Liver (tissue), 9 donors: ENCODE results near the gene RIMBP2. TPM values are rescaled to one million over a fixed set of nuclear protein-coding genes. Genes with fewer than 3 reads are reported as not detected.

ENCODE experiments used
- DNase-seq: peaks from one replicate; pipeline ENCODE4 v3.0.0-alpha.2; 2017; ENCODE audit warnings: low spot score
- H3K27ac ChIP-seq, 2 donors: one replicate each; pipeline ENCODE4 v1.7.0; 2013; ENCODE audit warnings: inconsistent platforms in 2 of 2, low read length in 2 of 2, control low read depth in 1 of 2, low read depth in 1 of 2, mild to moderate bottlenecking in 1 of 2
- H3K27me3 ChIP-seq, 4 donors: one replicate each; pipeline versions ENCODE4 v1.6.1 to v1.7.0; 2013; ENCODE audit warnings: low read length in 3 of 4, inconsistent platforms in 1 of 4, mild to moderate bottlenecking in 1 of 4, moderate library complexity in 1 of 4; ENCODE audit not compliant: control insufficient read depth in 4 of 4, insufficient read depth in 4 of 4
- H3K36me3 ChIP-seq, 4 donors: one replicate each; pipeline versions ENCODE4 v1.6.1 to v1.7.0; 2013; ENCODE audit warnings: low read length in 3 of 4, mild to moderate bottlenecking in 3 of 4, low read depth in 1 of 4, moderate library complexity in 1 of 4; ENCODE audit not compliant: control insufficient read depth in 4 of 4, insufficient read depth in 3 of 4
- H3K4me1 ChIP-seq, 4 donors: one replicate each; pipeline versions ENCODE4 v1.6.1 to v1.7.0; 2013; ENCODE audit warnings: low read length in 3 of 4, mild to moderate bottlenecking in 3 of 4, moderate library complexity in 1 of 4; ENCODE audit not compliant: control insufficient read depth in 4 of 4, insufficient read depth in 4 of 4
- H3K4me3 ChIP-seq, 3 donors: one replicate each; pipeline versions ENCODE4 v1.6.1 to v1.7.0; 2013; ENCODE audit warnings: low read length in 3 of 3, control low read depth in 1 of 3, low read depth in 1 of 3, mild to moderate bottlenecking in 1 of 3
- H3K9ac ChIP-seq, 2 donors: one replicate each; pipeline ENCODE4 v1.7.0; 2013; ENCODE audit warnings: low read length in 2 of 2, mild to moderate bottlenecking in 2 of 2, moderate library complexity in 2 of 2, control low read depth in 1 of 2, low read depth in 1 of 2
- H3K9me3 ChIP-seq, 4 donors: one replicate each; pipeline versions ENCODE4 v1.6.1 to v1.7.0; 2013; ENCODE audit warnings: low read length in 3 of 4; ENCODE audit not compliant: control insufficient read depth in 4 of 4
- EGR1 ChIP-seq, 2 donors: IDR thresholded peaks; 2 replicates each; pipeline ENCODE4 v1.6.1; 2016 to 2018; ENCODE audit warnings: antibody characterized with exemption in 2 of 2, low read depth in 2 of 2
- FOXA2 ChIP-seq: IDR thresholded peaks from 2 replicates; pipeline ENCODE4 v1.6.1; 2016; ENCODE audit warnings: antibody characterized with exemption
- GABPA ChIP-seq, 2 donors: IDR thresholded peaks in 1 of 2; conservative IDR thresholded peaks in 1 of 2; 2 replicates each; pipeline ENCODE4 v1.6.1; 2016; ENCODE audit warnings: antibody characterized with exemption in 2 of 2, mild to moderate bottlenecking in 1 of 2, moderate library complexity in 1 of 2
- HNF4A ChIP-seq, 2 donors: conservative IDR thresholded peaks; 2 replicates each; pipeline ENCODE4 v1.6.1; 2016; ENCODE audit warnings: antibody characterized with exemption in 2 of 2, mild to moderate bottlenecking in 2 of 2
- HNF4G ChIP-seq: IDR thresholded peaks from 2 replicates; pipeline ENCODE4 v1.6.1; 2016; ENCODE audit warnings: antibody characterized with exemption
- JUND ChIP-seq, 2 donors: IDR thresholded peaks; 2 replicates each; pipeline ENCODE4 v1.6.1; 2016; ENCODE audit warnings: antibody characterized with exemption in 2 of 2
- NR2F2 ChIP-seq: IDR thresholded peaks from 2 replicates; pipeline ENCODE4 v1.6.1; 2016; ENCODE audit warnings: antibody characterized with exemption
- RAD21 ChIP-seq, 2 donors: IDR thresholded peaks; 2 replicates each; pipeline ENCODE4 v1.6.1; 2016; ENCODE audit warnings: antibody characterized with exemption in 2 of 2, mild to moderate bottlenecking in 2 of 2
- RXRA ChIP-seq, 2 donors: IDR thresholded peaks; 2 replicates each; pipeline ENCODE4 v1.6.1; 2017 to 2018; ENCODE audit warnings: antibody characterized with exemption in 2 of 2, mild to moderate bottlenecking in 1 of 2
- SP1 ChIP-seq: IDR thresholded peaks from 2 replicates; pipeline ENCODE4 v1.6.1; 2018; ENCODE audit warnings: antibody characterized with exemption, mild to moderate bottlenecking
- WGBS: extraction: QIAGEN DNeasy Blood & Tissue Kit; methylation state at CpG from one replicate; pipeline ENCODE4 v1.1.7; 2013; 5-methylcytosine and 5-hydroxymethylcytosine counted together
- polyA plus RNA-seq, 2 donors: library from polyadenylated mRNA; stranded (reverse) in 1 of 2; unstranded in 1 of 2; fragments of 200-250 nt in 1 of 2; fragments of >200 nt in 1 of 2; fragmentation: Nextera tagmentation in 1 of 2; extraction: Ambion mirVana in 1 of 2; gene quantifications; one replicate each; pipeline versions ENCODE4 v1.2.1 to v1.2.3, GENCODE V29; 2013 to 2015
- total RNA-seq, 2 donors: library from RNA; depleted of rRNA; stranded (reverse); fragments of >200 nt; gene quantifications; one replicate each; pipeline ENCODE4 v1.2.3, GENCODE V29; 2014
- TF ChIP-seq, protein P1 (sequence below): IDR thresholded peaks from 2 replicates; pipeline ENCODE4 v1.6.1; 2016; ENCODE audit warnings: antibody characterized with exemption
- TF ChIP-seq, protein P2 (sequence below): IDR thresholded peaks from 2 replicates; pipeline ENCODE4 v1.6.1; 2016; ENCODE audit warnings: antibody characterized with exemption, mild to moderate bottlenecking
- TF ChIP-seq, protein P3 (sequence below): fragments of 150-350 bp; IDR thresholded peaks from 2 replicates; pipeline ENCODE4 v1.5.1; 2017; ENCODE audit warnings: improper control_type of control experiment, low read depth, low read length; ENCODE audit not compliant: missing input control
- TF ChIP-seq, protein P4 (sequence below): IDR thresholded peaks from 2 replicates; pipeline ENCODE4 v1.6.1; 2016; ENCODE audit warnings: antibody characterized with exemption
- TF ChIP-seq, protein P5 (sequence below): IDR thresholded peaks from 2 replicates; pipeline ENCODE4 v1.6.1; 2016; ENCODE audit warnings: antibody characterized with exemption
- donor health status: healthy.
- donor health status: healthy.
- donor health status: healthy.
- donor health status: healthy.
- donor health status: healthy.

Gene RIMBP2
- total and polyA plus RNA-seq, 4 donors = 0.01 to 0.17 (median 0.09) TPM; not detected in 1

DNA sequence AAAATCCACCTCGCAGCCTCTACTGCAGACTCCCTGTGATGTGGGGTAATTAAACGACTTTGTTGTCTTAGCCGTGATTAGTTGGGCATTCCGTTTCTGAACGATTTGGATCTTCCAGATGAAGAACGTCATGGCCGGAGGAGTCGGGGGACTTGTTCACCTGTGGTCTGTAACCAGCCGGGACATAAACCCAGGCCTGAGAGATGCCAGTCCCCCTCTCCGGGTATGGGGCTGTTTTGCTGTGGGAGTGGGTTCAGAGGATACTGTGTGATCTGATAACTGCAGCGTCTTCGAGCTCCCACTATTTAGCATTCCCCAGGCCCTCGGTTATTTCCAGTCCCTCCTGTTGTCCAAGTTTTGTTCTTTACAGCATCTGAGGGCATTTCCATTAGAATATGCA is 282.3 kb downstream of the RIMBP2 start:
- H3K27ac ChIP-seq = no peak overlapping the region
- 89% methylated on average over 13 of the region's 13 CpGs for WGBS
- peaks cover 0 to 8% (median under 1%) of the 10 kb centered on the region in 4 donors for H3K9me3 ChIP-seq
- TF ChIP-seq EGR1 (IDR thresholded peaks at IDR 0.05; ENCODE audit: low read depth in 2 of 2) (no peak), SP1 (no peak)
- TF ChIP-seq, protein P1, sequence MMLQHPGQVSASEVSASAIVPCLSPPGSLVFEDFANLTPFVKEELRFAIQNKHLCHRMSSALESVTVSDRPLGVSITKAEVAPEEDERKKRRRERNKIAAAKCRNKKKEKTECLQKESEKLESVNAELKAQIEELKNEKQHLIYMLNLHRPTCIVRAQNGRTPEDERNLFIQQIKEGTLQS = no peak
- DNase-seq = no peak
- H3K9ac ChIP-seq = no peak overlapping the region
- H3K4me3 ChIP-seq = no peak overlapping the region
- H3K27me3 ChIP-seq = no peaks in the 10 kb centered on the region
- H3K36me3 ChIP-seq = no peaks in the 10 kb centered on the region
- no peaks in the 10 kb centered on the region for H3K4me1 ChIP-seq

DNA sequence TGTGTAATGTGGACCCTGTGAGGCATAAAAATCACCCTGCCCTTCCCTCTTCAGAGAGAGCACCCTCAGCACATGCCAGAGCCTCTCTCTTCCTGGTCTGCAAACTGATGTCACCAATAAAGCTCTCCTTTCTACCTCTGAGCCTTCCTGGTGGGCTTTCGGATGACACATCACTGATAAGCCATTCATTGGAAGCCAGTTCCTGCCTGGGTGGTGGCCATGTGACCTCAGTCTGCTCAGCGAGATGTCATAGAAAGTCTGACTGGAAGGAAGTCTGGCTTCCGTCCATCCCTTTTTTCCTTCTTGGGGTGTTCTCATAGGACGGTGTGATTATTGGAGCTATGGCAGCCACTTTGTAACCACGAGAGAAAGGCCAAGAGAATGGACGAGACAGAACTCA is 282.7 kb downstream of the RIMBP2 start:
- Histone ChIP-seq H3K4me1 (no peaks in the 10 kb centered on the region), H3K27me3 (no peaks in the 10 kb centered on the region), H3K27ac (no peak overlapping the region), H3K4me3 (no peak overlapping the region), H3K9me3 (peaks cover 0 to 8% (median under 1%) of the 10 kb centered on the region in 4 donors), H3K36me3 (no peaks in the 10 kb centered on the region), H3K9ac (no peak overlapping the region)
- WGBS = 89% methylated on average over 6 of the region's 6 CpGs
- TF ChIP-seq FOXA2 (no peak), SP1 (no peak), GABPA (IDR thresholded peaks at IDR 0.05 in 1 of 2, conservative IDR thresholded peaks at IDR 0.05 in 1 of 2) (no peak), NR2F2 (no peak), HNF4G (no peak)
- TF ChIP-seq, protein P1 = no peak
- TF ChIP-seq, protein P2, sequence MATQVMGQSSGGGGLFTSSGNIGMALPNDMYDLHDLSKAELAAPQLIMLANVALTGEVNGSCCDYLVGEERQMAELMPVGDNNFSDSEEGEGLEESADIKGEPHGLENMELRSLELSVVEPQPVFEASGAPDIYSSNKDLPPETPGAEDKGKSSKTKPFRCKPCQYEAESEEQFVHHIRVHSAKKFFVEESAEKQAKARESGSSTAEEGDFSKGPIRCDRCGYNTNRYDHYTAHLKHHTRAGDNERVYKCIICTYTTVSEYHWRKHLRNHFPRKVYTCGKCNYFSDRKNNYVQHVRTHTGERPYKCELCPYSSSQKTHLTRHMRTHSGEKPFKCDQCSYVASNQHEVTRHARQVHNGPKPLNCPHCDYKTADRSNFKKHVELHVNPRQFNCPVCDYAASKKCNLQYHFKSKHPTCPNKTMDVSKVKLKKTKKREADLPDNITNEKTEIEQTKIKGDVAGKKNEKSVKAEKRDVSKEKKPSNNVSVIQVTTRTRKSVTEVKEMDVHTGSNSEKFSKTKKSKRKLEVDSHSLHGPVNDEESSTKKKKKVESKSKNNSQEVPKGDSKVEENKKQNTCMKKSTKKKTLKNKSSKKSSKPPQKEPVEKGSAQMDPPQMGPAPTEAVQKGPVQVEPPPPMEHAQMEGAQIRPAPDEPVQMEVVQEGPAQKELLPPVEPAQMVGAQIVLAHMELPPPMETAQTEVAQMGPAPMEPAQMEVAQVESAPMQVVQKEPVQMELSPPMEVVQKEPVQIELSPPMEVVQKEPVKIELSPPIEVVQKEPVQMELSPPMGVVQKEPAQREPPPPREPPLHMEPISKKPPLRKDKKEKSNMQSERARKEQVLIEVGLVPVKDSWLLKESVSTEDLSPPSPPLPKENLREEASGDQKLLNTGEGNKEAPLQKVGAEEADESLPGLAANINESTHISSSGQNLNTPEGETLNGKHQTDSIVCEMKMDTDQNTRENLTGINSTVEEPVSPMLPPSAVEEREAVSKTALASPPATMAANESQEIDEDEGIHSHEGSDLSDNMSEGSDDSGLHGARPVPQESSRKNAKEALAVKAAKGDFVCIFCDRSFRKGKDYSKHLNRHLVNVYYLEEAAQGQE = no peak
- TF ChIP-seq, protein P3, sequence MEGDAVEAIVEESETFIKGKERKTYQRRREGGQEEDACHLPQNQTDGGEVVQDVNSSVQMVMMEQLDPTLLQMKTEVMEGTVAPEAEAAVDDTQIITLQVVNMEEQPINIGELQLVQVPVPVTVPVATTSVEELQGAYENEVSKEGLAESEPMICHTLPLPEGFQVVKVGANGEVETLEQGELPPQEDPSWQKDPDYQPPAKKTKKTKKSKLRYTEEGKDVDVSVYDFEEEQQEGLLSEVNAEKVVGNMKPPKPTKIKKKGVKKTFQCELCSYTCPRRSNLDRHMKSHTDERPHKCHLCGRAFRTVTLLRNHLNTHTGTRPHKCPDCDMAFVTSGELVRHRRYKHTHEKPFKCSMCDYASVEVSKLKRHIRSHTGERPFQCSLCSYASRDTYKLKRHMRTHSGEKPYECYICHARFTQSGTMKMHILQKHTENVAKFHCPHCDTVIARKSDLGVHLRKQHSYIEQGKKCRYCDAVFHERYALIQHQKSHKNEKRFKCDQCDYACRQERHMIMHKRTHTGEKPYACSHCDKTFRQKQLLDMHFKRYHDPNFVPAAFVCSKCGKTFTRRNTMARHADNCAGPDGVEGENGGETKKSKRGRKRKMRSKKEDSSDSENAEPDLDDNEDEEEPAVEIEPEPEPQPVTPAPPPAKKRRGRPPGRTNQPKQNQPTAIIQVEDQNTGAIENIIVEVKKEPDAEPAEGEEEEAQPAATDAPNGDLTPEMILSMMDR = no peak
- no peak for DNase-seq

DNA sequence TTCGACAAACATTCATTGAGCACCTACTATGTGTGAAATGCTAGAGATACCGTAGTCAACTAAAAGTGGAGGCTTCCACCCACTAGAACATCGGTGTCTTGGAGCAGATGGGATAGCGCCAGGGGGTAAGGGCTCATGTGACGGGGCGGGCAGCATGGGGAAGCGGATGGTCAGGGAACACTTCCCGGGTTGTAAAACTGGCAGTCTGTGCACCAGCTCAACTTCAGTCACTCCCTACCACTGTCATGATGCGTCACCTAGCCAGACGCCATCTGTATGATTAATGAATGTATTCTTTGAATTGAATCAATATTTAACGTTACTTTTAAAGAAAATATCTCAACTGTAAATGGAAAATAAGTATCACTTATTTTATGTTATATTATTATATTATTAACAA is 284.9 kb downstream of the RIMBP2 start:
- DNase-seq = no peak
- peaks cover 0 to 8% (median under 1%) of the 10 kb centered on the region in 4 donors for H3K9me3 ChIP-seq
- H3K27me3 ChIP-seq = no peaks in the 10 kb centered on the region
- WGBS = 88% methylated on average over 11 of the region's 11 CpGs
- no peak overlapping the region for H3K4me3 ChIP-seq
- no peaks in the 10 kb centered on the region for H3K4me1 ChIP-seq
- TF ChIP-seq GABPA (IDR thresholded peaks at IDR 0.05 in 1 of 2, conservative IDR thresholded peaks at IDR 0.05 in 1 of 2) = no peak
- TF ChIP-seq HNF4G = no peak
- TF ChIP-seq, protein P4, sequence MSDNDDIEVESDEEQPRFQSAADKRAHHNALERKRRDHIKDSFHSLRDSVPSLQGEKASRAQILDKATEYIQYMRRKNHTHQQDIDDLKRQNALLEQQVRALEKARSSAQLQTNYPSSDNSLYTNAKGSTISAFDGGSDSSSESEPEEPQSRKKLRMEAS = no peak
- no peak for TF ChIP-seq RXRA (IDR thresholded peaks at IDR 0.05)
- TF ChIP-seq JUND (IDR thresholded peaks at IDR 0.05) = no peak
- TF ChIP-seq, protein P3 = no peak
- no peak for TF ChIP-seq SP1
- no peak for TF ChIP-seq RAD21 (IDR thresholded peaks at IDR 0.05)
- no peak for TF ChIP-seq HNF4A (conservative IDR thresholded peaks at IDR 0.05)
- TF ChIP-seq, protein P1 = no peak
- TF ChIP-seq, protein P5, sequence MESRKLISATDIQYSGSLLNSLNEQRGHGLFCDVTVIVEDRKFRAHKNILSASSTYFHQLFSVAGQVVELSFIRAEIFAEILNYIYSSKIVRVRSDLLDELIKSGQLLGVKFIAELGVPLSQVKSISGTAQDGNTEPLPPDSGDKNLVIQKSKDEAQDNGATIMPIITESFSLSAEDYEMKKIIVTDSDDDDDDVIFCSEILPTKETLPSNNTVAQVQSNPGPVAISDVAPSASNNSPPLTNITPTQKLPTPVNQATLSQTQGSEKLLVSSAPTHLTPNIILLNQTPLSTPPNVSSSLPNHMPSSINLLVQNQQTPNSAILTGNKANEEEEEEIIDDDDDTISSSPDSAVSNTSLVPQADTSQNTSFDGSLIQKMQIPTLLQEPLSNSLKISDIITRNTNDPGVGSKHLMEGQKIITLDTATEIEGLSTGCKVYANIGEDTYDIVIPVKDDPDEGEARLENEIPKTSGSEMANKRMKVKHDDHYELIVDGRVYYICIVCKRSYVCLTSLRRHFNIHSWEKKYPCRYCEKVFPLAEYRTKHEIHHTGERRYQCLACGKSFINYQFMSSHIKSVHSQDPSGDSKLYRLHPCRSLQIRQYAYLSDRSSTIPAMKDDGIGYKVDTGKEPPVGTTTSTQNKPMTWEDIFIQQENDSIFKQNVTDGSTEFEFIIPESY = no peak
- TF ChIP-seq FOXA2 = no peak
- H3K36me3 ChIP-seq = no peaks in the 10 kb centered on the region
- no peak overlapping the region for H3K27ac ChIP-seq
- H3K9ac ChIP-seq = no peak overlapping the region
